ENCODE results near the gene ACTN1. TPM values are rescaled to one million over a fixed set of nuclear protein-coding genes. Genes with fewer than 3 reads are reported as not detected.
A peak's percentile ranks its signal among the peaks of the same experiment; 100 is the strongest.

ACTN1 gene
- total RNA-seq, 1 donor from 2014 or later = 209 TPM

GRCh38 chr14:68981539-68981976, 2.5 kb upstream of the ACTN1 start:
- Histone ChIP-seq H3K27me3 (no peaks in the 10 kb centered on the region), H3K9me3 (no peaks in the 10 kb centered on the region), H3K36me3 (no peaks in the 10 kb centered on the region), H3K4me1 (peaks cover 22% of the 10 kb centered on the region), H3K4me3 (no peak overlapping the region), H3K27ac (no peak overlapping the region)
- intact Hi-C loops (cut with DNase I) = no loop called here
- no peak for DNase-seq (ENCODE audit: extremely low spot score in 2 of 2)
- TF ChIP-seq POLR2AphosphoS5 (IDR thresholded peaks at IDR 0.05; ENCODE audit: insufficient read depth in 1 of 2, low read depth in 1 of 2) = no peak
- no peak for TF ChIP-seq POLR2A (IDR thresholded peaks at IDR 0.05)
- TF ChIP-seq, protein P1, sequence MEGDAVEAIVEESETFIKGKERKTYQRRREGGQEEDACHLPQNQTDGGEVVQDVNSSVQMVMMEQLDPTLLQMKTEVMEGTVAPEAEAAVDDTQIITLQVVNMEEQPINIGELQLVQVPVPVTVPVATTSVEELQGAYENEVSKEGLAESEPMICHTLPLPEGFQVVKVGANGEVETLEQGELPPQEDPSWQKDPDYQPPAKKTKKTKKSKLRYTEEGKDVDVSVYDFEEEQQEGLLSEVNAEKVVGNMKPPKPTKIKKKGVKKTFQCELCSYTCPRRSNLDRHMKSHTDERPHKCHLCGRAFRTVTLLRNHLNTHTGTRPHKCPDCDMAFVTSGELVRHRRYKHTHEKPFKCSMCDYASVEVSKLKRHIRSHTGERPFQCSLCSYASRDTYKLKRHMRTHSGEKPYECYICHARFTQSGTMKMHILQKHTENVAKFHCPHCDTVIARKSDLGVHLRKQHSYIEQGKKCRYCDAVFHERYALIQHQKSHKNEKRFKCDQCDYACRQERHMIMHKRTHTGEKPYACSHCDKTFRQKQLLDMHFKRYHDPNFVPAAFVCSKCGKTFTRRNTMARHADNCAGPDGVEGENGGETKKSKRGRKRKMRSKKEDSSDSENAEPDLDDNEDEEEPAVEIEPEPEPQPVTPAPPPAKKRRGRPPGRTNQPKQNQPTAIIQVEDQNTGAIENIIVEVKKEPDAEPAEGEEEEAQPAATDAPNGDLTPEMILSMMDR (IDR thresholded peaks at IDR 0.05) = no peak

DNA sequence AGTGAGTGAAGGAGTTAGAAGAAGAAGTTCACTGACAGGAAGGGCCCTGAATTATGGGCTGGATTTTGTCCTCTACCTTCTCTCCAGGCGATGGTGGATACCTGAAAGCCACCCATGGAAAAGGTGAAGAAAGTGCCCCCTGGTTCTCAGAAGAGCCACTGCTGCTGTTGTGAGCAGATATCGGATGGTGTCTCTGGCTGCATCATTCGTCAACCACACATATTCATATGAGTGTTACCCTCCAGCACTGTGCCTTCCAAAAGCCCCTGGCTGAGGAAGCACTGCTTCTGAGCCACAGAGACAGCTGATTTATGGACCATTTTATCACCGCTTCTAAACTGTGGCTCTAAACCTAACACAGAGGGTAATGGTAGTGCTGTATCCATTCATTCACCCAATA, 2.0 kb upstream of the ACTN1 start:
- TF ChIP-seq POLR2A (IDR thresholded peaks at IDR 0.05) (no peak), POLR2AphosphoS5 (IDR thresholded peaks at IDR 0.05; ENCODE audit: insufficient read depth in 1 of 2, low read depth in 1 of 2) (no peak)
- TF ChIP-seq, protein P1 (IDR thresholded peaks at IDR 0.05) = no peak
- H3K27ac ChIP-seq = no peak overlapping the region
- H3K9me3 ChIP-seq = no peaks in the 10 kb centered on the region
- H3K4me3 ChIP-seq = no peak overlapping the region
- H3K36me3 ChIP-seq = no peaks in the 10 kb centered on the region
- peaks cover 26% of the 10 kb centered on the region for H3K4me1 ChIP-seq
- H3K27me3 ChIP-seq = no peaks in the 10 kb centered on the region
- DNase-seq (ENCODE audit: extremely low spot score in 2 of 2) = no peak
- intact Hi-C loops (cut with DNase I) = no loop called here

DNA sequence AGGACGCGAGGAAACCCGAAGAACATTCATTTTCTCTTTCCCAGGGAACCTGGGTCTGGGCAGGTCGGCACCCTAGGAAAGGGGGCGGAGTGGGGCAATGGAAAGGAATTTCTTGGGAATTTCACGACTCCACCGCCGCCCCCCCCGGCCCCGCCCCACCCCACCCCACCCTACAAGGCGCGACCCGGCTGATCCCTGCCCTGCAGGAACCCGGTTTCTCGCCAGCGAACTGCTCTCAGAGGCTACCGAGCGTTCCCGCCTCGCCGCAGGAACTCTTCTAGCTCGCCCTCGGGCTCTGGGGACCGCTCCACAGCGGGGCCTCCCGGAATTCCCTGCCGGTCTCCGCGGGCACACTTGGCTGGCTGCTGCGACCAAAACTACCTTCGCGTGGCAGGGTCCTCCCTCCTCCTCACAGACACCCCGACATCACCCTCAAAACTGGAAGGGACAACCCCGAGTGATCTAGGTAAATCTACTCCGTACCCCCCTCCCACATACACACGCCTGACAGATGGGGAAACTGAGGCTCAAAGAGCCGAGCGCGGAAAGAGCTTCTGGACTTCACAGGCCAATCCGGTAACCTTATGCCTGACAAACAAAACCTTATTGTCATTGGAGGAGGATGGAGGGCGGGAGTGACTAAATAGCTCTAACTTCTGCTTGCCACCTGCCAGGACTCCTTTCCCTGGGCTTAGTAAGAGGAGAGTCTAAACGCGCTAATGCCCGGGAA, 785 bp upstream of the ACTN1 start:
- Histone ChIP-seq H3K27me3 (no peaks in the 10 kb centered on the region), H3K36me3 (no peaks in the 10 kb centered on the region), H3K9me3 (no peaks in the 10 kb centered on the region), H3K4me1 (peaks cover 39% of the 10 kb centered on the region), H3K4me3 (peak overlapping the region; percentile 75 to 86), H3K27ac (peak overlapping the region; percentile 96)
- intact Hi-C loops (cut with DNase I) = loop anchor here (5.0 to 10.0 kb wide), 4 partner anchors 43 to 107 kb away; no protein-coding TSS in a partner anchor
- DNase-seq (ENCODE audit: extremely low spot score in 2 of 2) = no peak
- TF ChIP-seq POLR2AphosphoS5 (IDR thresholded peaks at IDR 0.05; ENCODE audit: insufficient read depth in 1 of 2, low read depth in 1 of 2) (peak in 1 of 2 donors; percentile 69), POLR2A (IDR thresholded peaks at IDR 0.05) (no peak)

DNA sequence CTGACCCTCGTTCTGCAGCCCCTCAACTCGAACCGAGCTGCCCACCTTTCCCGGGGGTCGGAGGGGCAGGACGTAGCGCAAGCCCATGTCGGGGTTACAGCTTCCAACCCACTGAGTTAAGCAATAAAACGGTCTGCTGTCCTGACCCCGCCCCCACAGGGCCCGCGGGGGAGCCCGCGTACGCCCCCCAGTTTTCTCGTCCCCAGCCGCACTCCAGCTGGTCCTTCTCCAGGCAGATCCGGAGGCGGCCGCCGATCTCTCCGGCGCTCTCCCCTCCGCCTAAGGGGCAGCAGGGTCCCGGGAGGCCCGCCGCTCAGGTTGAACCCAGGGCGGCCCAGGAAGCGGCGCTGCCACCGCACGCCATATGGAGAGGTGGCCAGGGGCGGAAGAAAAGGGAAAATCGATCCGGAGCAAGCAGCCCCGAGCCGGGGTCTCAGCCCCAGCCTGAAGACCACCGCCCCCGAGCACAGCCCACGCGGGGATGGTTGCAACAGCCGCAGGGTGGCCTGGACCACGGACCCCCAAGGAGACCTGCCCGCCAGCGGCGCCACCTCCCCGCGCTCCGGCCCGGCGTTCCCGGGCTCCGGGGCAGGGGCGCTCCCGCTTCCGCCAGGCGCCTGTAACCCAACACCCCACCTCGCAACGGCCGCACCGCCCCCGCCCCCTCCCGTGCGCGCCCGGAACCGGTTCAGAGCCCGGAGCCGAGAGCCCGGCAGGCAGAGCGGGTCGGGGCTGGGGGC, 760 bp downstream of the ACTN1 start:
- no peak for DNase-seq (ENCODE audit: extremely low spot score in 2 of 2)
- intact Hi-C loops (cut with DNase I) = loop anchor here (5.0 to 10.0 kb wide), 4 partner anchors 41 to 109 kb away; no protein-coding TSS in a partner anchor
- H3K27me3 ChIP-seq = no peaks in the 10 kb centered on the region
- H3K36me3 ChIP-seq = no peaks in the 10 kb centered on the region
- peak overlapping the region; percentile 75 to 86 for H3K4me3 ChIP-seq
- H3K9me3 ChIP-seq = no peaks in the 10 kb centered on the region
- peaks cover 53% of the 10 kb centered on the region for H3K4me1 ChIP-seq
- peak in 1 of 2 donors; percentile 41 for TF ChIP-seq POLR2A (IDR thresholded peaks at IDR 0.05)
- peak in 1 of 2 donors; percentile 75 for TF ChIP-seq POLR2AphosphoS5 (IDR thresholded peaks at IDR 0.05; ENCODE audit: insufficient read depth in 1 of 2, low read depth in 1 of 2)
- TF ChIP-seq, protein P1 (IDR thresholded peaks at IDR 0.05) = no peak
- peak overlapping the region; percentile 96 for H3K27ac ChIP-seq

GRCh38 chr14:68977718-68978171, 1.4 kb downstream of the ACTN1 start:
- Histone ChIP-seq H3K4me3 (peak overlapping the region; percentile 75 to 86), H3K4me1 (peaks cover 53% of the 10 kb centered on the region), H3K27me3 (no peaks in the 10 kb centered on the region), H3K27ac (peak overlapping the region; percentile 96), H3K36me3 (no peaks in the 10 kb centered on the region), H3K9me3 (no peaks in the 10 kb centered on the region)
- intact Hi-C loops (cut with DNase I) = loop anchor here (5.0 to 10.0 kb wide), 4 partner anchors 40 to 110 kb away; no protein-coding TSS in a partner anchor
- TF ChIP-seq, protein P1 (IDR thresholded peaks at IDR 0.05) = peak in 1 of 3 experiments; percentile 12
- TF ChIP-seq POLR2A (IDR thresholded peaks at IDR 0.05) (peak in 1 of 2 donors; percentile 49), POLR2AphosphoS5 (IDR thresholded peaks at IDR 0.05; ENCODE audit: insufficient read depth in 1 of 2, low read depth in 1 of 2) (peak in 1 of 2 donors; percentile 88)
- no peak for DNase-seq (ENCODE audit: extremely low spot score in 2 of 2)
